B cell (primary cell): ENCODE measurements around the gene PLS3. TPM values are rescaled to one million over a fixed set of nuclear protein-coding genes. Genes with fewer than 3 reads are reported as not detected.

Experiments used
- ATAC-seq: fragments of 200-7000 bp; cut with Tn5 transposase; one replicate; pipeline ENCODE4 v1.10.0; 2021; ENCODE audit warnings: low read depth, mild to moderate bottlenecking, moderate number of reproducible peaks, moderate library complexity
- CTCF ChIA-PET: fragments of 350-600 bp; sonication (Branson Sonifier 250); formaldehyde crosslinking; loops from one replicate; lab custom pipeline; 2021; ENCODE audit warnings: antibody characterized with exemption, inconsistent platforms; lab: Charles Lee
- POLR2A ChIA-PET: fragments of 350-600 bp; sonication (Branson Sonifier 250); formaldehyde crosslinking; loops from one replicate; lab custom pipeline; 2021; ENCODE audit warnings: antibody characterized with exemption; lab: Charles Lee
- DNase-seq: peaks from one replicate; pipeline ENCODE4 v3.0.0; 2013
- H2AFZ ChIP-seq: 2 replicates; pipeline ENCODE4 v1.6.1; 2012; ENCODE audit warnings: mild to moderate bottlenecking, low read depth, low read length; ENCODE audit not compliant: insufficient read depth, poor library complexity, severe bottlenecking
- H3K27ac ChIP-seq, 2 donors: 1 replicate in 1 of 2; 2 replicates in 1 of 2; pipeline ENCODE4 v1.5.1; 2012 to 2013; ENCODE audit warnings: low read length in 2 of 2, mild to moderate bottlenecking in 2 of 2, moderate library complexity in 1 of 2
- H3K27me3 ChIP-seq, 4 experiments: fragments of 200-600 bp in 1 of 4; sonication (generic) in 1 of 4; replicated peaks in 1 of 4; 1 replicate in 2 of 4; 2 replicates in 2 of 4; pipeline versions ENCODE4 v1.6.1 to v1.7.0; 2013 to 2016; ENCODE audit warnings: low read length in 3 of 4, mild to moderate bottlenecking in 2 of 4, mixed read lengths in 1 of 4, moderate library complexity in 1 of 4; ENCODE audit not compliant: insufficient read depth in 4 of 4, control insufficient read depth in 3 of 4; ENCODE audit errors: control extremely low read depth in 1 of 4
- H3K36me3 ChIP-seq, 2 experiments: replicated peaks in 1 of 2; 1 replicate in 1 of 2; 2 replicates in 1 of 2; pipeline versions ENCODE4 v1.6.1 to v1.7.1; 2013; ENCODE audit warnings: low read length in 1 of 2; ENCODE audit not compliant: insufficient read depth in 2 of 2, control insufficient read depth in 1 of 2; ENCODE audit errors: control extremely low read depth in 1 of 2, extremely low read depth in 1 of 2
- H3K4me1 ChIP-seq, 2 donors: fragments of 200-600 bp in 1 of 2; sonication (generic) in 1 of 2; 1 replicate in 1 of 2; 2 replicates in 1 of 2; pipeline versions ENCODE4 v1.5.1 to v1.6.1; 2013 to 2017; ENCODE audit warnings: low read length in 2 of 2; ENCODE audit not compliant: control insufficient read depth in 2 of 2, insufficient read depth in 2 of 2
- H3K4me2 ChIP-seq: replicated peaks from 2 replicates; pipeline ENCODE3; 2012; ENCODE audit warnings: mild to moderate bottlenecking, low read depth, low read length; ENCODE audit not compliant: poor library complexity, severe bottlenecking
- H3K4me3 ChIP-seq, 5 experiments: fragments of 200-600 bp in 1 of 5; sonication (generic) in 1 of 5; 1 replicate in 3 of 5; 2 replicates in 2 of 5; pipeline versions ENCODE4 v1.5.1 to v1.7.0; 2011 to 2016; ENCODE audit warnings: low read length in 4 of 5, mild to moderate bottlenecking in 4 of 5, low read depth in 2 of 5, control low read depth in 1 of 5, moderate library complexity in 1 of 5; ENCODE audit not compliant: insufficient read depth in 1 of 5; ENCODE audit errors: control extremely low read depth in 1 of 5, extremely low read depth in 1 of 5
- H3K79me2 ChIP-seq: fragments of 200-600 bp; sonication (generic); one replicate; pipeline ENCODE4 v1.6.0; 2016; ENCODE audit warnings: low read length; ENCODE audit not compliant: control insufficient read depth, insufficient read depth
- H3K9ac ChIP-seq: fragments of 200-600 bp; sonication (generic); 2 replicates; pipeline ENCODE4 v1.6.1; 2017; ENCODE audit warnings: mild to moderate bottlenecking, low read length, moderate library complexity
- H3K9me3 ChIP-seq, 3 donors: one replicate each; pipeline versions ENCODE4 v1.6.1 to v1.7.1; 2013; ENCODE audit warnings: low read length in 2 of 3; ENCODE audit not compliant: control insufficient read depth in 2 of 3, insufficient read depth in 1 of 3; ENCODE audit errors: control extremely low read depth in 1 of 3
- H4K20me1 ChIP-seq: 2 replicates; pipeline ENCODE4 v1.6.0; 2012; ENCODE audit warnings: mild to moderate bottlenecking, low read length; ENCODE audit not compliant: insufficient read depth, control insufficient read depth, poor library complexity, severe bottlenecking
- H3K27ac Mint-ChIP-seq: one replicate; pipeline ENCODE4 v1.8.0; 2021; ENCODE audit warnings: mixed read lengths
- H3K27me3 Mint-ChIP-seq: one replicate; pipeline ENCODE4 v1.8.0; 2021; ENCODE audit warnings: mixed read lengths
- H3K4me1 Mint-ChIP-seq: one replicate; pipeline ENCODE4 v1.8.0; 2021; ENCODE audit warnings: mixed read lengths
- H3K4me3 Mint-ChIP-seq: one replicate; pipeline ENCODE4 v1.8.0; 2021; ENCODE audit warnings: mixed read lengths
- H3K9me3 Mint-ChIP-seq: one replicate; pipeline ENCODE4 v1.8.0; 2022; ENCODE audit warnings: mixed read lengths; ENCODE audit not compliant: insufficient read depth
- EZH2 ChIP-seq: IDR thresholded peaks from 2 replicates; pipeline ENCODE4 v1.6.1; 2012; ENCODE audit warnings: borderline replicate concordance, low read depth, mild to moderate bottlenecking, moderate library complexity, low read length; ENCODE audit not compliant: insufficient read depth, poor library complexity, severe bottlenecking
- WGBS: methylation state at CpG from one replicate; pipeline ENCODE4 v1.1.5; 2013; ENCODE audit warnings: missing lambda C conversion rate; ENCODE audit not compliant: insufficient coverage; 5-methylcytosine and 5-hydroxymethylcytosine counted together
- intact Hi-C: fragments of 100-400 bp; cut with micrococcal nuclease; formaldehyde crosslinking; loops from one replicate; pipeline ENCODE4 v1.10.0; 2022
- polyA plus RNA-seq: library from polyadenylated mRNA; depleted of rRNA; stranded (reverse); fragments of >200 nt; gene quantifications from 2 replicates; pipeline ENCODE4 v1.2.3, GENCODE V29; 2012
- total RNA-seq, 2 donors: library from RNA; stranded (reverse); fragments of 120-200 nt in 1 of 2; gene quantifications; 1 replicate in 1 of 2; 2 replicates in 1 of 2; pipeline versions ENCODE4 v1.2.3 to v1.2.4, GENCODE V29; 2013 to 2022
- TF ChIP-seq, protein P1 (sequence below): fragments of 200-600 bp; IDR thresholded peaks from one replicate; pipeline ENCODE4 v1.8.0; 2022; ENCODE audit warnings: antibody characterized with exemption, mild to moderate bottlenecking

PLS3 gene
- total and polyA plus RNA-seq, 2 donors (not counting 1 experiment from before 2014, with no cell fraction given) = not detected

DNA sequence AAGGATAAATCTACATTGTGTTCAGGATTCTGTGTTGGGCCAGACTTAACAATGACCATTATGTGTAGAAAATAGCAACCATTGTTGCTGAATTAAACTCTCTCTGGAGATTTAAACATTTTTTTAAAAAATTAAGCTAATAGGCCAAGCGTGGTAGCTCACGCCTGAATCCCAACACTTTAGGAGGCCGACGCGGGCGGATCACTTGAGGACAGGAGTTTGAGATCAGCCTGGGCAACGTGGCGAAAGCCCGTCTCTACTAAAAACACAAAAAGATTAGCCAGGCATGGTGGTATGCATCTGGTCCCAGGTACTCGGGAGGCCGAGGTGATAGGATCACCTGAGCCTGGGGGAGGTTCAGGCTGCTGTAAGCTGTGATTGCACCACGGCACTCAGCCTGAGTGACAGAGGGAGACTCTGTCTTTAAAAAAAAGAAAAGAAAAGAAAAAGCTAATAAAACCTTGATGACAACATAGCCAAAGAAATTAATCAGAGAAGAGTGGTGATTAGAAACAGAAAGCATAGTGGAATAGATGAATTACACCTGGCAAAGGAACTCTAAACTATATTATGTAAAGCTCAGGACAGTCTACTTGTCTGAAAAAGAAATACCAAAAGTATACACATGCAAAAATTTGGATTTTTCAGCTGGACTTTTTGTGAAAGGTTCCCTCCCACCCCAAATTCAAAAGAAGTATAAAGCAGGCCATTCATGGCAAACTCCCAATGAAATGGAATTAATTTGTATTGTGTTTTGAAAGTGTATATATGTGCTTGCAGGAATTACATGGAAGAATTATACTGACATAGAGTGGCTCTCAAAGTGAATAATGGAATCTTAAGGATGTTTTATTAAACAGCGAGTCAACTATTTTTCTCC, 21.9 kb downstream of the PLS3 start:
- intact Hi-C loops = no loop called here
- no peak overlapping the region for H2AFZ ChIP-seq

DNA sequence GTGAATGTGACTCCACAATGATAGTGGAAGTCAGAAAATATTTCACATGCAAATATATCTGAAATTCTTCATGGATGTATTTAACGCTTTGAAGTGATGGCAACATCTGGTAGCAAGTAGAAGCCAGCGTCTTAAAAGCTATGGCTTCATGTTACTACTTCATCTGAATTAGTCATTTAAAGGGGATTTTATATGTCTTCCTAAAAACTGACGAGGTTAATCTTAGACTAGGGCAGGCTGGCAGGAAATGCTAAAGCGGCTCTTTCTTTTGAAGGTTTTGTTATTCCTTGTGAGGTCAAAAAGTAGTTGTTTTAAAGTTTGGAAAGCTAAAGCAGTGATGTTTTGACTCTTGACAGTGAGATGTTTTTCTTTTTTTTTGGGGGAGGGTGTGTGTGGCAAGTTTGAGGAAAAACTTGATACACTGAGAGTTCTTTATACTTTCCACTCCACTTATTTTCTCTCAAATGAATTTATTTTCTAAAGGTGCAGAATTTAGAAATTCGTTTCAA, 22.6 kb downstream of the PLS3 start:
- Histone ChIP-seq H3K36me3 (no peaks in the 10 kb centered on the region), H3K4me2 (no peak overlapping the region), H3K27me3 (no peaks in the 10 kb centered on the region), H4K20me1 (no peaks in the 10 kb centered on the region), H3K79me2 (no peaks in the 10 kb centered on the region), H3K27ac (no peak overlapping the region), H2AFZ (no peak overlapping the region), H3K4me3 (no peak overlapping the region), H3K9ac (no peak overlapping the region), H3K4me1 (no peaks in the 10 kb centered on the region), H3K9me3 (no peaks in the 10 kb centered on the region)
- Mint-ChIP-seq H3K27me3 (no peaks in the 10 kb centered on the region), H3K27ac (no peak overlapping the region), H3K4me1 (no peaks in the 10 kb centered on the region), H3K9me3 (no peaks in the 10 kb centered on the region), H3K4me3 (no peak overlapping the region)
- TF ChIP-seq, protein P1, sequence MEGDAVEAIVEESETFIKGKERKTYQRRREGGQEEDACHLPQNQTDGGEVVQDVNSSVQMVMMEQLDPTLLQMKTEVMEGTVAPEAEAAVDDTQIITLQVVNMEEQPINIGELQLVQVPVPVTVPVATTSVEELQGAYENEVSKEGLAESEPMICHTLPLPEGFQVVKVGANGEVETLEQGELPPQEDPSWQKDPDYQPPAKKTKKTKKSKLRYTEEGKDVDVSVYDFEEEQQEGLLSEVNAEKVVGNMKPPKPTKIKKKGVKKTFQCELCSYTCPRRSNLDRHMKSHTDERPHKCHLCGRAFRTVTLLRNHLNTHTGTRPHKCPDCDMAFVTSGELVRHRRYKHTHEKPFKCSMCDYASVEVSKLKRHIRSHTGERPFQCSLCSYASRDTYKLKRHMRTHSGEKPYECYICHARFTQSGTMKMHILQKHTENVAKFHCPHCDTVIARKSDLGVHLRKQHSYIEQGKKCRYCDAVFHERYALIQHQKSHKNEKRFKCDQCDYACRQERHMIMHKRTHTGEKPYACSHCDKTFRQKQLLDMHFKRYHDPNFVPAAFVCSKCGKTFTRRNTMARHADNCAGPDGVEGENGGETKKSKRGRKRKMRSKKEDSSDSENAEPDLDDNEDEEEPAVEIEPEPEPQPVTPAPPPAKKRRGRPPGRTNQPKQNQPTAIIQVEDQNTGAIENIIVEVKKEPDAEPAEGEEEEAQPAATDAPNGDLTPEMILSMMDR = no peak
- no peak for TF ChIP-seq EZH2
- no peak for DNase-seq
- WGBS = 60% methylated on average over 1 of the region's 5 CpGs
- ChIA-PET POLR2A (no interaction called here), CTCF (no interaction called here)
- no peak for ATAC-seq
- intact Hi-C loops = no loop called here

More for the DNA sequence above, 21.9 kb downstream of the PLS3 start:
- ChIA-PET CTCF (no interaction called here), POLR2A (no interaction called here)
- no peak overlapping the region for H3K4me3 ChIP-seq
- WGBS = 91% methylated on average over 6 of the region's 13 CpGs
- no peak for TF ChIP-seq EZH2
- TF ChIP-seq, protein P1 = no peak
- H4K20me1 ChIP-seq = no peaks in the 10 kb centered on the region
- Mint-ChIP-seq H3K4me3 (no peak overlapping the region), H3K9me3 (no peaks in the 10 kb centered on the region), H3K27me3 (no peaks in the 10 kb centered on the region), H3K4me1 (no peaks in the 10 kb centered on the region), H3K27ac (no peak overlapping the region)
- no peaks in the 10 kb centered on the region for H3K4me1 ChIP-seq
- H3K36me3 ChIP-seq = no peaks in the 10 kb centered on the region
- no peak overlapping the region for H3K27ac ChIP-seq
- DNase-seq (no peak), ATAC-seq (no peak)
- no peaks in the 10 kb centered on the region for H3K27me3 ChIP-seq
- H3K79me2 ChIP-seq = no peaks in the 10 kb centered on the region
- no peak overlapping the region for H3K4me2 ChIP-seq
- no peak overlapping the region for H3K9ac ChIP-seq
- no peaks in the 10 kb centered on the region for H3K9me3 ChIP-seq
